GM06990 (cell line): ENCODE measurements around the gene CD109.

ENCODE experiments used
- DNase-seq: peaks from one replicate; pipeline ENCODE4 v3.0.0-alpha.2; 2011; ENCODE audit not compliant: insufficient read length; ENCODE audit errors: extremely low read depth
- H3K27me3 ChIP-seq: replicated peaks from 2 replicates; pipeline ENCODE4 v1.6.0; 2011; ENCODE audit warnings: low read length; ENCODE audit not compliant: control insufficient read depth, insufficient read depth
- H3K36me3 ChIP-seq: 2 replicates; pipeline ENCODE4 v1.5.1; 2011; ENCODE audit warnings: low read length; ENCODE audit not compliant: control insufficient read depth, insufficient read depth
- H3K4me3 ChIP-seq: replicated peaks from 2 replicates; pipeline ENCODE4 v1.5.1; 2011; ENCODE audit warnings: low read depth, mild to moderate bottlenecking, control low read depth, low read length
- TF ChIP-seq, protein P1 (sequence below): IDR thresholded peaks from 2 replicates; pipeline ENCODE4 v1.5.1; 2011; ENCODE audit warnings: low read length, control low read depth, mild to moderate bottlenecking, inconsistent platforms; ENCODE audit not compliant: insufficient read depth, poor library complexity, severe bottlenecking

CD109 gene

DNA sequence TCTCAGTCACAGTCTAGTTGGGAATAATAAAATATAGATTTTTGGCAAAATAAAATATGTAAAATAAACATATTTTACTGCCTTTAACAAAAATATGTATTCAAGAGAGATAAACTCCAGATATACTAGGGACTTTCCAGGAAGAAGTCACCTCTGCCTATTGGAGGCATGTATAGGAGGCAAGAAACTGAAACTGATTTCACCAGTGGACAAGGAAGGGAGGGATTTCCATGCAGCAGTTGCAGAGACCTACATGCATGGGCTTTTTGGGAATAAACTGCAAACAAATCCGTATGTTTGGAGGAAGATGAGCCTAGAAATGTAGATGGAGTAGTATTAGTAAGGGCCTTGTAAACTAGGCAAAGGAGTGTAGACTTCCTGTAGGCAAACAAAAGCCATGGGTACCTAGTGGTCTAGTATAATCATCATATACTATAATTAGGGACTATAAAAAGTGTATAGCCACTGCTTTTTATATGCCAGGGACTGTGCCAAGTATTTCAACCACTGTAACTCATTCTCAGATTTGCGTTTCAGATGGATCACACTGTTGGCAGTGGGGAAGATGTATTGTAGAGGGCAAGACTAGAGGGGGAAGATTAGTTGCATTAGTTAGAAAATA is 38.9 kb downstream of the CD109 start:
- no peak for DNase-seq
- Histone ChIP-seq H3K4me3 (no peak overlapping the region), H3K36me3 (no peaks in the 10 kb centered on the region), H3K27me3 (no peaks in the 10 kb centered on the region)
- TF ChIP-seq, protein P1, sequence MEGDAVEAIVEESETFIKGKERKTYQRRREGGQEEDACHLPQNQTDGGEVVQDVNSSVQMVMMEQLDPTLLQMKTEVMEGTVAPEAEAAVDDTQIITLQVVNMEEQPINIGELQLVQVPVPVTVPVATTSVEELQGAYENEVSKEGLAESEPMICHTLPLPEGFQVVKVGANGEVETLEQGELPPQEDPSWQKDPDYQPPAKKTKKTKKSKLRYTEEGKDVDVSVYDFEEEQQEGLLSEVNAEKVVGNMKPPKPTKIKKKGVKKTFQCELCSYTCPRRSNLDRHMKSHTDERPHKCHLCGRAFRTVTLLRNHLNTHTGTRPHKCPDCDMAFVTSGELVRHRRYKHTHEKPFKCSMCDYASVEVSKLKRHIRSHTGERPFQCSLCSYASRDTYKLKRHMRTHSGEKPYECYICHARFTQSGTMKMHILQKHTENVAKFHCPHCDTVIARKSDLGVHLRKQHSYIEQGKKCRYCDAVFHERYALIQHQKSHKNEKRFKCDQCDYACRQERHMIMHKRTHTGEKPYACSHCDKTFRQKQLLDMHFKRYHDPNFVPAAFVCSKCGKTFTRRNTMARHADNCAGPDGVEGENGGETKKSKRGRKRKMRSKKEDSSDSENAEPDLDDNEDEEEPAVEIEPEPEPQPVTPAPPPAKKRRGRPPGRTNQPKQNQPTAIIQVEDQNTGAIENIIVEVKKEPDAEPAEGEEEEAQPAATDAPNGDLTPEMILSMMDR = no peak

DNA sequence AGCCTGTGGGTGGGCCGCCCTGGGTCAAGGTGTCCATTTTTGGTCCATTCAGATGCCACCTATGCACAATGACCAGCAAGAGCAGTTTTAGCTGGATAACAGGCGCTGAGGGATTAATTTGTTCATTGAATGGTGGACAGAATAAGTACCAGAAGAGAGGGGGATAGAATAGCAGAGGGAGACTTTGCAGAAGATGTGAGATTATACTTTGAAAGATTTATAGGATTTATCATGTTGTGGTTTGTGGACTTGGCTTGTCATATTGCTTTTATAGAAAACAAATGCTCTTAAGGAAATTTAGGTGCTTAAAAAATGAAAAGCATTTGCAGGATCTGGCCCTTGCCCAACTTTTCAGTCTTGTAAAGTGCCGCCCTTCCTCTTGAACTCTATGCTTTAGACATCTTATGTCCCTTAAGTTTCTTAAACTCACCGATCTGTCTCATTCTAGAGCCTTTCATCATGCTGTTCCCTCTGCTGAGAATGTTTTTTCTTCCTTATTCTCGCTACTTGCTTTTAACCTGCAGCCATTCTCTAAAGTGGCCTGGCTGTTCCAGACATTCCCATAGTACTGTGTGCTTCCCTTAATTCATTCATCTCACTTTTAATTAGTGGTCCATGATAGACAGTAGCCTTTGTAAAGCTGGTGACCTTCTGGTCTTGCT is 42.5 kb downstream of the CD109 start:
- TF ChIP-seq, protein P1 = no peak
- DNase-seq = no peak
- Histone ChIP-seq H3K27me3 (no peaks in the 10 kb centered on the region), H3K36me3 (no peaks in the 10 kb centered on the region), H3K4me3 (no peak overlapping the region)

DNA sequence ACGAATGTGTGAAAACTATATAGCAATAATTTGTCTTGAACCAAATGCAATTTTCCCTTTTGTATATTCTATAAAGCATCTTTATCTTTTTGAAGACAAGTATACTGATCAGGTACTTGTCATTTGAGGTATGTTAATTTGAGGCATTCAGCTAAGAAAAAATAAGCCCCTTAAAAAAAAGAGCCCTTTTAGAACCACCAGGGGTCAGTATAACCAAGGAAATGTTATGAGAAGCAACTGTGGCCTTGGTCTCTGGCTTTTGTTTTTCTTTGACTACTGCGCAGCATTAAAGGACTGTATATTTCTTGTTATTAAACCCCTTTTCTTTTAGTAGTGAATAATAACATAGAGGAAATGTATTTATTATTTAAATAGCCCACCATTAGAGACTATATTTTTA is 43.1 kb downstream of the CD109 start:
- no peaks in the 10 kb centered on the region for H3K27me3 ChIP-seq
- no peak for DNase-seq
- H3K4me3 ChIP-seq = no peak overlapping the region
- TF ChIP-seq, protein P1 = peak; percentile 69
- no peaks in the 10 kb centered on the region for H3K36me3 ChIP-seq

DNA sequence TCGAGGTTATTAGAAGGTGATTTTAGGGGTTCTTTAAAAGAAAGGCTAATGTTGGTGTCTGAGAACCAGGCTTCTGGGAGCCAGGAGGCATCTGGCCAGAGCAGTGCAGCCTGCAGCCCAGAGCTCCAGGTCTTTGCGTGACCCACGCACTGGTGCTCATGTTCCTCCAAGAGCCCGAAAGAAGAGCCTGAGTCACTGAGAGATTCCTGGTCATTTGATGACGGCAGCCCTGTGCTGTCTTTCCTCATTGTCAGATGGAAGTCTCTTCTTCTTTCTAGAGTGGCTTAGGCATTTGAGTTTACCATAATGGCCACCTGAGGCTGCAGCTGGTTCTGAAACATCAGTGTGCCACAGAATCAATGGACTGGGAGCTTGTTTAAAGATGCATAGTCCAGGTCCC is 46.4 kb downstream of the CD109 start:
- H3K4me3 ChIP-seq = no peak overlapping the region
- DNase-seq = no peak
- no peaks in the 10 kb centered on the region for H3K36me3 ChIP-seq
- TF ChIP-seq, protein P1 = no peak
- no peaks in the 10 kb centered on the region for H3K27me3 ChIP-seq

DNA sequence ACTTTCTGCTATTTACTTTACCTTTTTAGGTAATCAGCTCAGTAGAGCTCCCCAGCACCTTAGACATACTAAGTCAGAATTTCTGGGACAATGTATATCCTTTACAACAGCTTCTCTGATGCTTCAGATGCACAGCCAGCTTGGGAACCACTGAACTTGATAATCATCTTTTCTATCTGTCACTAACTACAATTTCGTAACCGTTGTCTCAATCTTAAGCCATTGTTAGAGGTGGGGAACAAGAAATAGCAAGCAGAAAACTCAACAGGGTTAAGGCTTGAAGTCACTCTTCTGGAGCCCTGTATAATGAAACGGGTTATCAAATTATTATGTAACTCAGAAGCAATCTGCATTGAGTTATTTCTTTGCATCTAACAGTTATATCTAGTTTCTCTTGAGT is 47.1 kb downstream of the CD109 start:
- Histone ChIP-seq H3K36me3 (no peaks in the 10 kb centered on the region), H3K4me3 (no peak overlapping the region), H3K27me3 (no peaks in the 10 kb centered on the region)
- no peak for DNase-seq
- TF ChIP-seq, protein P1 = no peak
